ENCODE measurements around the gene RABGEF1.

DNA sequence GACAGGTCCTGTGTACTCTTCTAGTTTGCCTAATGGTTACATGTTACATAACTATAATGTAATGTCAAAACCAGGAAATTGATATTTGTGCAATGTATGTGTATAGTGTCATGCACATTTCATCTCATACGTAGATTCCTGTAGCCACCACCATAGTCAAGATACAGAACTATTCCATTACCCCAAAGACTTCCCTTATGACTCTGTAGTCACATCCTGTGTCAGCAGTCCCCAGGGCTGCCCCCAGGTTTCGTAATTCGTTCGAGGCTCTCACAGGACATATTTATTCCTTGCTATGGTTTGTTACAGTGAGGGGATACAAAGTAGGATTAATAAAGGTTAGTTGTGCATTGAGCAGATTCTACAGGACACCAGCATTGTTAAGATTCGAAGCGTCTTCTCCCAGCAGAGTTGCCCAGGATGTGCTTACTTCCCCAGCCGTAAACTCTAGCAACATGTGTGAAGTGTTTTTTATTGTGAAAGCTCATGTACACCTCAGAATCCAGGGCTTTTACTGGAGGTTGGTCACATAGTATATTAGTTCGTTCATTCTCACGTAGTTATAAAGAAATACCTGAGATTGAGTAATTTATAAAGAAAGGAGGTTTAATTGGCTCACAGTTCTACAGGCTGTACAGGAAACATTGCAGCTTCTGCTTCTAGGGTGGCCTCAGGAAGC, 18.6 kb downstream of the RABGEF1 start:
- TF ChIP-seq, protein P1, sequence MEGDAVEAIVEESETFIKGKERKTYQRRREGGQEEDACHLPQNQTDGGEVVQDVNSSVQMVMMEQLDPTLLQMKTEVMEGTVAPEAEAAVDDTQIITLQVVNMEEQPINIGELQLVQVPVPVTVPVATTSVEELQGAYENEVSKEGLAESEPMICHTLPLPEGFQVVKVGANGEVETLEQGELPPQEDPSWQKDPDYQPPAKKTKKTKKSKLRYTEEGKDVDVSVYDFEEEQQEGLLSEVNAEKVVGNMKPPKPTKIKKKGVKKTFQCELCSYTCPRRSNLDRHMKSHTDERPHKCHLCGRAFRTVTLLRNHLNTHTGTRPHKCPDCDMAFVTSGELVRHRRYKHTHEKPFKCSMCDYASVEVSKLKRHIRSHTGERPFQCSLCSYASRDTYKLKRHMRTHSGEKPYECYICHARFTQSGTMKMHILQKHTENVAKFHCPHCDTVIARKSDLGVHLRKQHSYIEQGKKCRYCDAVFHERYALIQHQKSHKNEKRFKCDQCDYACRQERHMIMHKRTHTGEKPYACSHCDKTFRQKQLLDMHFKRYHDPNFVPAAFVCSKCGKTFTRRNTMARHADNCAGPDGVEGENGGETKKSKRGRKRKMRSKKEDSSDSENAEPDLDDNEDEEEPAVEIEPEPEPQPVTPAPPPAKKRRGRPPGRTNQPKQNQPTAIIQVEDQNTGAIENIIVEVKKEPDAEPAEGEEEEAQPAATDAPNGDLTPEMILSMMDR (conservative IDR thresholded peaks at IDR 0.05 in 1 of 2, IDR thresholded peaks at IDR 0.05 in 1 of 2; ENCODE audit: low read depth in 1 of 2, low read length in 2 of 2) = no peak
- TF ChIP-seq EZH2 (IDR thresholded peaks at IDR 0.05; ENCODE audit: low read length, missing control alignments) = no peak
